ENCODE results near the gene SNAI1.

DNA sequence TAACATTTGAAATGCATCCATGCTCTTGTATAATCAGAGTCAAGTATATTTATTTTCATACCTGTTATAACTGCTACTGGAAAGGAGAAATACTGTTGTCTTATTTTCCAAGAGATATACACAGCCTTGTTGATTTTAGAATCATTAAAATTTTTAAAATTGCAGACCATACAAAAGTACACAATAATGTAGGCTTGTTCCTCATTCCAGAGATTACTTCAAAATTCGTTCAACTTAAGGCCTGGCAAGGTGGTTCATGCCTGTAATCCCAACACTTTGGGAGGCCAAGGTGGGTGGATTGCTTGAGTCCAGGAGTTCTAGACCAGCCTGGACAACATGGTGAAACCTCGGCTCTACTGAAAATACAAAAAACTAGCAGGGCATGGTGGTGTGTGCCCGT is 40.5 kb upstream of the SNAI1 start:
- TF ChIP-seq, protein P1, sequence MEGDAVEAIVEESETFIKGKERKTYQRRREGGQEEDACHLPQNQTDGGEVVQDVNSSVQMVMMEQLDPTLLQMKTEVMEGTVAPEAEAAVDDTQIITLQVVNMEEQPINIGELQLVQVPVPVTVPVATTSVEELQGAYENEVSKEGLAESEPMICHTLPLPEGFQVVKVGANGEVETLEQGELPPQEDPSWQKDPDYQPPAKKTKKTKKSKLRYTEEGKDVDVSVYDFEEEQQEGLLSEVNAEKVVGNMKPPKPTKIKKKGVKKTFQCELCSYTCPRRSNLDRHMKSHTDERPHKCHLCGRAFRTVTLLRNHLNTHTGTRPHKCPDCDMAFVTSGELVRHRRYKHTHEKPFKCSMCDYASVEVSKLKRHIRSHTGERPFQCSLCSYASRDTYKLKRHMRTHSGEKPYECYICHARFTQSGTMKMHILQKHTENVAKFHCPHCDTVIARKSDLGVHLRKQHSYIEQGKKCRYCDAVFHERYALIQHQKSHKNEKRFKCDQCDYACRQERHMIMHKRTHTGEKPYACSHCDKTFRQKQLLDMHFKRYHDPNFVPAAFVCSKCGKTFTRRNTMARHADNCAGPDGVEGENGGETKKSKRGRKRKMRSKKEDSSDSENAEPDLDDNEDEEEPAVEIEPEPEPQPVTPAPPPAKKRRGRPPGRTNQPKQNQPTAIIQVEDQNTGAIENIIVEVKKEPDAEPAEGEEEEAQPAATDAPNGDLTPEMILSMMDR (IDR thresholded peaks at IDR 0.05), result no peak
- no peak for TF ChIP-seq POLR2A (IDR thresholded peaks at IDR 0.05)
